Vagina (tissue), 2 donors: Measurements from ENCODE around the gene CAMK2N2. TPM values are rescaled to one million over a fixed set of nuclear protein-coding genes. Genes with fewer than 3 reads are reported as not detected.

Source experiments
- DNase-seq, 2 donors: peaks; one replicate each; pipeline ENCODE4 v3.0.0-alpha.2; 2017; ENCODE audit errors: extremely low spot score in 2 of 2
- H3K27ac ChIP-seq: fragments of 200-600 bp; sonication (generic); one replicate; pipeline ENCODE4 v1.5.1; 2019
- H3K27me3 ChIP-seq: fragments of 200-600 bp; sonication (generic); one replicate; pipeline ENCODE4 v1.5.1; 2019
- H3K36me3 ChIP-seq, 2 donors: fragments of 200-600 bp; sonication (generic); one replicate each; pipeline ENCODE4 v1.5.1; 2017 to 2019
- H3K4me1 ChIP-seq: fragments of 200-600 bp; sonication (generic); one replicate; pipeline ENCODE4 v1.5.1; 2019
- H3K4me3 ChIP-seq, 2 donors: fragments of 200-600 bp; sonication (generic); 1 replicate in 1 of 2; 2 replicates in 1 of 2; pipeline ENCODE4 v1.5.1; 2016 to 2019
- H3K9me3 ChIP-seq: fragments of 200-600 bp; sonication (generic); one replicate; pipeline ENCODE4 v1.5.1; 2019
- CTCF ChIP-seq, 3 experiments: fragments of 450-650 bp in 2 of 3; fragments of 200-600 bp in 1 of 3; sonication (generic) in 1 of 3; IDR thresholded peaks; one replicate each; pipeline ENCODE4 v1.5.1; 2017 to 2019; ENCODE audit warnings: antibody characterized with exemption in 3 of 3, mild to moderate bottlenecking in 2 of 3, moderate library complexity in 2 of 3
- POLR2A ChIP-seq, 2 donors: fragments of 450-650 bp; IDR thresholded peaks; one replicate each; pipeline ENCODE4 v1.6.1; 2017; ENCODE audit warnings: antibody characterized with exemption in 2 of 2, mild to moderate bottlenecking in 2 of 2, moderate library complexity in 2 of 2
- POLR2AphosphoS5 ChIP-seq, 2 donors: sonication (generic); formaldehyde crosslinking; IDR thresholded peaks; one replicate each; pipeline ENCODE4 v1.9.0; 2017; ENCODE audit warnings: antibody characterized with exemption in 2 of 2, mild to moderate bottlenecking in 2 of 2, low read depth in 1 of 2; ENCODE audit not compliant: insufficient read depth in 1 of 2
- intact Hi-C: fragments of 100-400 bp; cut with DNase I; formaldehyde crosslinking; loops from one replicate; pipeline ENCODE4 v1.15.1; 2023
- total RNA-seq: library from RNA; depleted of rRNA; stranded (reverse); fragments of >200 nt; gene quantifications from one replicate; pipeline ENCODE4 v1.2.3, GENCODE V29; 2016

The CAMK2N2 gene
- total RNA-seq, 1 donor from 2014 or later, result not detected

DNA sequence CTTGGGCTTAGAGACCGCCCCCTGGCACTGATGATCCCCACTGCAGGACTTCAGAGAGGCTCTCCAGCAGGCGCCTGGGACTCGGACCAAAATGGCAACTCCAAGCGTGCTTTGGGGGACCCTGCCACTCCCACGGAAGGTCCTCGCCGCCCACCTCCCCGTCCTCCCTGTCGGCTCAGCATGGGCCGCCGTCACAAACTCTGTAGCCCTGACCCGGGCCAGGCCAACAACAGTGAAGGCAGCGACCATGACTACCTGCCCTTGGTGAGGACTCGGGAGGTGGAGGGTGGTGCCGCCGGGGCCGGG lies 20.3 kb downstream of the CAMK2N2 start:
- Histone ChIP-seq H3K9me3 (no peaks in the 10 kb centered on the region), H3K27me3 (no peaks in the 10 kb centered on the region), H3K4me3 (no peak overlapping the region), H3K27ac (no peak overlapping the region), H3K4me1 (peaks cover 9% of the 10 kb centered on the region), H3K36me3 (peaks cover 0 to 32% of the 10 kb centered on the region in 2 donors)
- intact Hi-C loops, result loop anchor here (10.0 kb wide), 1 partner anchor 346 kb away; no protein-coding TSS in a partner anchor
- TF ChIP-seq POLR2A (IDR thresholded peaks at IDR 0.05), result no peak
- DNase-seq, result no peak

DNA sequence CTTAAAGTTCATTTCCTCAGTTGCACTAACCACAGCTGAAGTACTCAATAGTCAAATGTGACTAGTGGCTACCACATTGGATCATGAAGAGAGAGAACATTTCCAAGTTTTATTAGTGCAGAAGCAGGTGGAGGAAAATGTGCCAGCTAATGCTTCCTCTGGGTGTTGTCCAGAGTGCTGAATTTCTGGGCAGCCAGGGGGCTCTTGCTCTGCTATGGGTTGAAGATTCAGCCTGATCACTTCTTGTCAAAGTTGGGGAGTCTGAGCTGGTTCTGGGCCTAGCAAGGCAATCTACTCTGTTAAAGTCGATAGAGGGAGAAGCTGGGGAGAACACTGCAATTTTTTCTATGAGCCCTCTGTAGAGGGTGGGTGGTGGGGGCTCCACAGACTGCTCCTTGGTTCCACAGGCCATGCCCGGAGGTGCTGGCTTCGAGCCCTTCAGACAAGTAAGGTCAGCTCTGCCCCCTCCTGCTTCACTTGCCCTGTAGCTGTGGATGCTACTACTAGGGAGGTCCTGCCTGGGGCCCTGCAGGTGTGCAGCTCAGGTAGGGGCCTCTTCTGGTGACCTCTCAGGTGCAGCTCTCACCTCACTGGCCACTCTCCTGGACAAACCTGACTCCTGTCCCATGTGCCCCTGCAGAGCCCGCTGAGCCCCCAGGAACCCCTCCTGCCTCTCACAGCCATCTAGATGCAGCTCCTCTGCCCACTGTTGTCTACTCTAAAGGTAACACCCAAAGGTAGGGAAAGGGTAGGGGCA lies 20.8 kb downstream of the CAMK2N2 start:
- intact Hi-C loops, result loop anchor here (10.0 kb wide), 1 partner anchor 346 kb away; no protein-coding TSS in a partner anchor
- H3K4me1 ChIP-seq, result peaks cover 9% of the 10 kb centered on the region
- no peak overlapping the region for H3K27ac ChIP-seq
- H3K4me3 ChIP-seq, result no peak overlapping the region
- peaks cover 0 to 32% of the 10 kb centered on the region in 2 donors for H3K36me3 ChIP-seq
- TF ChIP-seq POLR2AphosphoS5 (IDR thresholded peaks at IDR 0.05; ENCODE audit: insufficient read depth in 1 of 2, low read depth in 1 of 2) (no peak), CTCF (IDR thresholded peaks at IDR 0.05) (no peak), POLR2A (IDR thresholded peaks at IDR 0.05) (no peak)
- no peaks in the 10 kb centered on the region for H3K9me3 ChIP-seq
- no peaks in the 10 kb centered on the region for H3K27me3 ChIP-seq
- DNase-seq, result no peak

DNA sequence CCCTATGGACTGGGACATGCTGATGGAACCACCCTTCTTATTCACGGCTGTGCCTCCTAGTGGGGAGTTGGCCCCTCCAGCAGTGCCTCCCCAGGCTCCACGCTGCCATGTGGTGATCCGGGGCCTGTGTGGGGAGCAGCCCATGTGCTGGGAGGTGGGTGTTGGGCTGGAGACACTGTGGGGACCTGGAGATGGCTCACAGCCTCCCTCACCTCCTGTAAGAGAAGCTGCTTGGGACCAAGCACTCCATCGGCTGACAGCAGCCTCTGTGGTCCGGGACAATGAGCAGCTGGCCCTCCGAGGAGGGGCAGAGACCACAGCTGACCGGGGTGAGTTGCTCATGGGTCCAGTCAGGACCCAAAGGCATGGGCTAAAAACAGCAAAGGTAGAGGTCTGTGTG lies 21.6 kb downstream of the CAMK2N2 start:
- Histone ChIP-seq H3K27me3 (no peaks in the 10 kb centered on the region), H3K4me3 (no peak overlapping the region), H3K36me3 (peaks cover 0 to 24% of the 10 kb centered on the region in 2 donors), H3K4me1 (peaks cover 9% of the 10 kb centered on the region), H3K27ac (no peak overlapping the region), H3K9me3 (no peaks in the 10 kb centered on the region)
- no peak for DNase-seq
- TF ChIP-seq POLR2A (IDR thresholded peaks at IDR 0.05), result no peak
- TF ChIP-seq POLR2AphosphoS5 (IDR thresholded peaks at IDR 0.05; ENCODE audit: insufficient read depth in 1 of 2, low read depth in 1 of 2), result no peak
- TF ChIP-seq CTCF (IDR thresholded peaks at IDR 0.05), result no peak
- intact Hi-C loops, result loop anchor here (10.0 kb wide), 1 partner anchor 345 kb away; no protein-coding TSS in a partner anchor

GRCh38 chr3:184239221-184239620 lies 22.1 kb downstream of the CAMK2N2 start:
- Histone ChIP-seq H3K9me3 (no peaks in the 10 kb centered on the region), H3K27ac (no peak overlapping the region), H3K4me1 (peaks cover 9% of the 10 kb centered on the region), H3K36me3 (peaks cover 0 to 19% of the 10 kb centered on the region in 2 donors), H3K27me3 (no peaks in the 10 kb centered on the region), H3K4me3 (no peak overlapping the region)
- DNase-seq, result no peak
- no peak for TF ChIP-seq POLR2A (IDR thresholded peaks at IDR 0.05)
- no peak for TF ChIP-seq POLR2AphosphoS5 (IDR thresholded peaks at IDR 0.05; ENCODE audit: insufficient read depth in 1 of 2, low read depth in 1 of 2)
- no peak for TF ChIP-seq CTCF (IDR thresholded peaks at IDR 0.05)
- intact Hi-C loops, result no loop called here

DNA sequence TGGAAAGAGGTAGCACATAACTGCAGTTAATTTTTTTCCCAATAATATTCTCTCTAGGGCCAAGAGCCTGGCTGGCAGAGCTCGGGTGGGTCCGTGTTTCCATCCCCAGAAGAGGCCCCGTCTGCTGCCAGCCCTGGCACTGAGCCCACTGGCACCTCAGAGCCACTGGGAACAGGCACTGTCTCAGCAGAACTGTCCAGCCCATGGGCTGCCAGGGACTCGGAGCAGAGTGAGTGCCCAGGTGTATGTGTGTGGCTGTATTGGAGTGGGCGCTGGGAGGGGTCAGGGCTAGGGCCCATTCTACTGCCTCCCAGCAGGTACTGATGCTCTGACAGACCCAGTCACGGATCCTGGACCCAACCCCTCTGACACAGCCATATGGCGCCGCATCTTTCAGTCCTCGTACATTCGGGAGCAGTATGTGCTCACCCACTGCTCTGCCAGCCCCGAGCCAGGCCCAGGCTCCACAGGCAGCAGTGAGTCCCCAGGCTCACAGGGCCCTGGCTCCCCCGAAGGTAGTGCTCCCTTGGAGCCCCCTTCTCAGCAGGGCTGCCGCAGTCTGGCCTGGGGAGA lies 23.0 kb downstream of the CAMK2N2 start:
- Histone ChIP-seq H3K36me3 (peaks cover 0 to 10% of the 10 kb centered on the region in 2 donors), H3K27me3 (no peaks in the 10 kb centered on the region), H3K4me1 (peaks cover 9% of the 10 kb centered on the region), H3K4me3 (no peak overlapping the region), H3K9me3 (no peaks in the 10 kb centered on the region), H3K27ac (no peak overlapping the region)
- TF ChIP-seq POLR2AphosphoS5 (IDR thresholded peaks at IDR 0.05; ENCODE audit: insufficient read depth in 1 of 2, low read depth in 1 of 2) (no peak), CTCF (IDR thresholded peaks at IDR 0.05) (no peak), POLR2A (IDR thresholded peaks at IDR 0.05) (no peak)
- intact Hi-C loops, result no loop called here
- no peak for DNase-seq
